HG02588 (cell line): ENCODE results near the gene SEPTIN6.

Experiments
- ATAC-seq: cut with Tn5 transposase; IDR thresholded peaks from one replicate; pipeline ENCODE4 v1.9.1; 2021; ENCODE audit warnings: mild to moderate bottlenecking, moderate library complexity; ENCODE audit not compliant: unreplicated experiment

The SEPTIN6 gene

GRCh38 chrX:119655125-119655524 is 37.8 kb downstream of the SEPTIN6 start:
- no peak for ATAC-seq

- ATAC-seq = no peak
These were observed 38.8 kb downstream of the SEPTIN6 start for GRCh38 chrX:119654112-119654531.

GRCh38 chrX:119648421-119648775 is 44.6 kb downstream of the SEPTIN6 start:
- ATAC-seq = no peak

- peak; percentile 94 for ATAC-seq
These were observed 45.2 kb downstream of the SEPTIN6 start for GRCh38 chrX:119647552-119648420.

GRCh38 chrX:119647089-119647488 is 45.9 kb downstream of the SEPTIN6 start:
- no peak for ATAC-seq

- no peak for ATAC-seq
These were observed 46.5 kb downstream of the SEPTIN6 start for GRCh38 chrX:119646515-119646914.

- no peak for ATAC-seq
These were observed 49.3 kb downstream of the SEPTIN6 start for GRCh38 chrX:119643696-119644095.
